SK-N-SH treated with all-trans-retinoic acid at 6 μM for 48 hours (cell line): ENCODE measurements around the gene MRPL11.

Experiments used
- ATAC-seq: fragments of 200-7000 bp; cut with Tn5 transposase; 3 replicates; pipeline ENCODE4 v1.9.1; 2020; ENCODE audit warnings: mild to moderate bottlenecking, moderate library complexity
- ARNTL ChIP-seq: fragments of 450-650 bp; formaldehyde crosslinking; IDR thresholded peaks from 2 replicates; pipeline ENCODE4 v1.5.0; 2020; ENCODE audit warnings: low read depth, mild to moderate bottlenecking, moderate library complexity, borderline replicate concordance
- BACH2 ChIP-seq: fragments of 250-450 bp; sonication (Bioruptor Pico); IDR thresholded peaks from 2 replicates; pipeline ENCODE4 v1.9.0; 2021; ENCODE audit warnings: mild to moderate bottlenecking, borderline replicate concordance
- CREB5 ChIP-seq: fragments of 250-450 bp; sonication (Bioruptor Pico); IDR thresholded peaks from 2 replicates; pipeline ENCODE4 v1.5.1; 2020; ENCODE audit warnings: low read depth, mild to moderate bottlenecking, moderate library complexity
- CSDC2 ChIP-seq: fragments of 250-450 bp; sonication (Bioruptor Pico); IDR thresholded peaks from 2 replicates; pipeline ENCODE4 v1.5.0; 2020; ENCODE audit warnings: mild to moderate bottlenecking, moderate library complexity
- CSRNP3 ChIP-seq: fragments of 250-450 bp; sonication (Bioruptor Pico); IDR thresholded peaks from 2 replicates; pipeline ENCODE4 v1.5.1; 2021; ENCODE audit warnings: mild to moderate bottlenecking, moderate library complexity
- ESRRG ChIP-seq: fragments of 250-450 bp; sonication (Bioruptor Pico); IDR thresholded peaks from 2 replicates; pipeline ENCODE4 v1.6.1; 2021; ENCODE audit warnings: mild to moderate bottlenecking
- GLIS3 ChIP-seq: fragments of 250-450 bp; sonication (Bioruptor Pico); IDR thresholded peaks from 2 replicates; pipeline ENCODE4 v1.5.0; 2020; ENCODE audit warnings: mild to moderate bottlenecking, moderate library complexity
- ISL1 ChIP-seq: fragments of 250-450 bp; sonication (Bioruptor Pico); IDR thresholded peaks from 2 replicates; pipeline ENCODE4 v2.1.2; 2022; ENCODE audit warnings: mild to moderate bottlenecking, moderate library complexity
- OSR1 ChIP-seq: fragments of 250-450 bp; sonication (Bioruptor Pico); IDR thresholded peaks from 2 replicates; pipeline ENCODE4 v1.8.0; 2022; ENCODE audit warnings: moderate library complexity, mild to moderate bottlenecking, inconsistent platforms
- PATZ1 ChIP-seq: fragments of 250-450 bp; sonication (Bioruptor Pico); IDR thresholded peaks from 2 replicates; pipeline ENCODE4 v1.8.0; 2020; ENCODE audit warnings: mild to moderate bottlenecking, moderate library complexity, borderline replicate concordance
- POU6F1 ChIP-seq: fragments of 250-450 bp; sonication (Bioruptor Pico); IDR thresholded peaks from 2 replicates; pipeline ENCODE4 v1.8.0; 2021; ENCODE audit warnings: low read depth, mild to moderate bottlenecking, moderate library complexity, borderline replicate concordance
- PPARA ChIP-seq: fragments of 250-450 bp; sonication (Bioruptor Pico); IDR thresholded peaks from 2 replicates; pipeline ENCODE4 v1.5.0; 2020; ENCODE audit warnings: mild to moderate bottlenecking, borderline replicate concordance
- RARB ChIP-seq: fragments of 250-450 bp; sonication (Bioruptor Pico); IDR thresholded peaks from 2 replicates; pipeline ENCODE4 v1.8.0; 2021; ENCODE audit warnings: mild to moderate bottlenecking, moderate library complexity
- SNAI2 ChIP-seq: fragments of 250-450 bp; sonication (Bioruptor Pico); IDR thresholded peaks from 2 replicates; pipeline ENCODE4 v1.5.0; 2020; ENCODE audit warnings: mild to moderate bottlenecking, moderate library complexity
- TCF4 ChIP-seq: fragments of 250-450 bp; sonication (Bioruptor Pico); IDR thresholded peaks from 2 replicates; pipeline ENCODE4 v1.8.0; 2021; ENCODE audit warnings: mild to moderate bottlenecking, moderate library complexity, borderline replicate concordance
- TSHZ2 ChIP-seq: fragments of 250-450 bp; sonication (Bioruptor Pico); IDR thresholded peaks from 2 replicates; pipeline ENCODE4 v1.5.0; 2020; ENCODE audit warnings: mild to moderate bottlenecking, moderate library complexity
- ZC3H10 ChIP-seq: fragments of 250-450 bp; sonication (Bioruptor Pico); IDR thresholded peaks from 2 replicates; pipeline ENCODE4 v1.5.1; 2021; ENCODE audit warnings: mild to moderate bottlenecking, moderate library complexity
- ZFP3 ChIP-seq: fragments of 250-450 bp; sonication (Bioruptor Pico); IDR thresholded peaks from 2 replicates; pipeline ENCODE4 v1.5.0; 2020; ENCODE audit warnings: mild to moderate bottlenecking, moderate library complexity
- ZFP30 ChIP-seq: fragments of 450-650 bp; formaldehyde crosslinking; IDR thresholded peaks from 2 replicates; pipeline ENCODE4 v1.5.0; 2022; ENCODE audit warnings: mild to moderate bottlenecking, moderate library complexity
- ZNF565 ChIP-seq: fragments of 450-650 bp; formaldehyde crosslinking; conservative IDR thresholded peaks from 2 replicates; pipeline ENCODE4 v1.5.0; 2020; ENCODE audit warnings: low read depth, mild to moderate bottlenecking, moderate library complexity
- ZNF70 ChIP-seq: fragments of 450-650 bp; formaldehyde crosslinking; IDR thresholded peaks from 2 replicates; pipeline ENCODE4 v1.5.0; 2020; ENCODE audit warnings: mild to moderate bottlenecking, moderate library complexity
- ZNF8 ChIP-seq: fragments of 450-650 bp; formaldehyde crosslinking; IDR thresholded peaks from 2 replicates; pipeline ENCODE4 v1.5.0; 2020; ENCODE audit warnings: mild to moderate bottlenecking, moderate library complexity

MRPL11 gene

GRCh38 chr11:66410191-66410590 lies 28.5 kb downstream of the MRPL11 start:
- TF ChIP-seq ZNF8 (CRISPR knock-in tag) (no peak), ZNF70 (no peak), POU6F1 (no peak), ZNF565 (no peak), OSR1 (CRISPR knock-in tag) (no peak), PPARA (CRISPR knock-in tag) (no peak), ISL1 (CRISPR knock-in tag) (no peak), BACH2 (no peak), ZFP30 (CRISPR knock-in tag) (no peak), CREB5 (CRISPR knock-in tag) (no peak), GLIS3 (CRISPR knock-in tag) (no peak), CSDC2 (no peak), CSRNP3 (no peak), SNAI2 (CRISPR knock-in tag) (no peak), ZC3H10 (no peak), PATZ1 (no peak), ARNTL (CRISPR knock-in tag) (no peak), ZFP3 (CRISPR knock-in tag) (no peak), TSHZ2 (CRISPR knock-in tag) (no peak)

GRCh38 chr11:66409226-66409625 lies 29.4 kb downstream of the MRPL11 start:
- ATAC-seq, result no peak
- no peak for TF ChIP-seq ESRRG (CRISPR knock-in tag)
- no peak for TF ChIP-seq OSR1 (CRISPR knock-in tag)
- TF ChIP-seq CREB5 (CRISPR knock-in tag), result no peak
- no peak for TF ChIP-seq TCF4 (CRISPR knock-in tag)
- TF ChIP-seq CSRNP3, result no peak
- no peak for TF ChIP-seq ZC3H10
- no peak for TF ChIP-seq ISL1 (CRISPR knock-in tag)
- no peak for TF ChIP-seq PPARA (CRISPR knock-in tag)
- no peak for TF ChIP-seq BACH2
- no peak for TF ChIP-seq PATZ1
- no peak for TF ChIP-seq CSDC2
- TF ChIP-seq SNAI2 (CRISPR knock-in tag), result no peak
- TF ChIP-seq RARB (CRISPR knock-in tag), result no peak
- TF ChIP-seq ZNF8 (CRISPR knock-in tag), result no peak
- no peak for TF ChIP-seq TSHZ2 (CRISPR knock-in tag)
- no peak for TF ChIP-seq ZNF565
- no peak for TF ChIP-seq ZFP30 (CRISPR knock-in tag)
- no peak for TF ChIP-seq GLIS3 (CRISPR knock-in tag)
- TF ChIP-seq ZFP3 (CRISPR knock-in tag), result no peak

More at GRCh38 chr11:66410191-66410590, 28.5 kb downstream of the MRPL11 start:
- no peak for ATAC-seq
